Epithelial cell of proximal tubule (primary cell): Measurements from ENCODE around the gene RPS25. TPM values are rescaled to one million over a fixed set of nuclear protein-coding genes. Genes with fewer than 3 reads are reported as not detected.

ENCODE experiments used
- DNase-seq: peaks from one replicate; pipeline ENCODE4 v3.0.0-alpha.2; 2011; ENCODE audit warnings: low read depth
- H3K4me3 ChIP-seq: 2 replicates; pipeline ENCODE4 v1.5.1; 2011; ENCODE audit warnings: low read depth, mild to moderate bottlenecking, low read length
- CTCF ChIP-seq: conservative IDR thresholded peaks from 2 replicates; pipeline ENCODE4 v1.5.1; 2012; ENCODE audit warnings: low read depth, mild to moderate bottlenecking, low read length
- total RNA-seq: library from RNA; depleted of rRNA; stranded (reverse); fragments of >200 nt; gene quantifications from 2 replicates; pipeline ENCODE4 v1.2.3, GENCODE V29; 2015

Gene RPS25
- total RNA-seq, 1 donor from 2014 or later: 2,833 TPM

- no peak overlapping the region for H3K4me3 ChIP-seq
- DNase-seq: no peak
- TF ChIP-seq CTCF: peak; percentile 54
These were observed 3.0 kb downstream of the RPS25 start for GRCh38 chr11:119015054-119015611.

- no peak for DNase-seq
- H3K4me3 ChIP-seq: no peak overlapping the region
- no peak for TF ChIP-seq CTCF
These were observed 3.8 kb downstream of the RPS25 start for GRCh38 chr11:119014209-119014924.

GRCh38 chr11:119012629-119013170 is 5.4 kb downstream of the RPS25 start:
- H3K4me3 ChIP-seq: no peak overlapping the region
- TF ChIP-seq CTCF: no peak
- DNase-seq: no peak

- no peak for DNase-seq
- H3K4me3 ChIP-seq: no peak overlapping the region
- TF ChIP-seq CTCF: peak; percentile 6
These were observed 6.6 kb downstream of the RPS25 start for GRCh38 chr11:119011476-119012053.

GRCh38 chr11:119006656-119007055 is 11.5 kb downstream of the RPS25 start:
- DNase-seq: no peak
- no peak overlapping the region for H3K4me3 ChIP-seq
- TF ChIP-seq CTCF: no peak

GRCh38 chr11:119000906-119001305 is 17.2 kb downstream of the RPS25 start:
- no peak for DNase-seq
- TF ChIP-seq CTCF: no peak
- H3K4me3 ChIP-seq: no peak overlapping the region
